ENCODE measurements around the gene BPIFB2. TPM values are rescaled to one million over a fixed set of nuclear protein-coding genes. Genes with fewer than 3 reads are reported as not detected.

Gene BPIFB2
- total RNA-seq, 1 donor from 2014 or later = not detected

- Mint-ChIP-seq H3K9me3 (ENCODE audit: unreplicated experiment) (no peaks in the 10 kb centered on the region), H3K36me3 (ENCODE audit: low read depth, unreplicated experiment) (no peaks in the 10 kb centered on the region), H3K4me3 (ENCODE audit: unreplicated experiment) (no peak overlapping the region), H3K27ac (ENCODE audit: unreplicated experiment) (no peak overlapping the region), H3K4me1 (ENCODE audit: unreplicated experiment) (no peaks in the 10 kb centered on the region), H3K27me3 (ENCODE audit: unreplicated experiment) (peaks cover 5% of the 10 kb centered on the region)
- DNase-seq (ENCODE audit: low spot score) = no peak
- TF ChIP-seq, protein P1, sequence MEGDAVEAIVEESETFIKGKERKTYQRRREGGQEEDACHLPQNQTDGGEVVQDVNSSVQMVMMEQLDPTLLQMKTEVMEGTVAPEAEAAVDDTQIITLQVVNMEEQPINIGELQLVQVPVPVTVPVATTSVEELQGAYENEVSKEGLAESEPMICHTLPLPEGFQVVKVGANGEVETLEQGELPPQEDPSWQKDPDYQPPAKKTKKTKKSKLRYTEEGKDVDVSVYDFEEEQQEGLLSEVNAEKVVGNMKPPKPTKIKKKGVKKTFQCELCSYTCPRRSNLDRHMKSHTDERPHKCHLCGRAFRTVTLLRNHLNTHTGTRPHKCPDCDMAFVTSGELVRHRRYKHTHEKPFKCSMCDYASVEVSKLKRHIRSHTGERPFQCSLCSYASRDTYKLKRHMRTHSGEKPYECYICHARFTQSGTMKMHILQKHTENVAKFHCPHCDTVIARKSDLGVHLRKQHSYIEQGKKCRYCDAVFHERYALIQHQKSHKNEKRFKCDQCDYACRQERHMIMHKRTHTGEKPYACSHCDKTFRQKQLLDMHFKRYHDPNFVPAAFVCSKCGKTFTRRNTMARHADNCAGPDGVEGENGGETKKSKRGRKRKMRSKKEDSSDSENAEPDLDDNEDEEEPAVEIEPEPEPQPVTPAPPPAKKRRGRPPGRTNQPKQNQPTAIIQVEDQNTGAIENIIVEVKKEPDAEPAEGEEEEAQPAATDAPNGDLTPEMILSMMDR (IDR thresholded peaks at IDR 0.05; ENCODE audit: unreplicated experiment) = no peak
Measured at GRCh38 chr20:33014336-33015113, 7.0 kb downstream of the BPIFB2 start.

DNA sequence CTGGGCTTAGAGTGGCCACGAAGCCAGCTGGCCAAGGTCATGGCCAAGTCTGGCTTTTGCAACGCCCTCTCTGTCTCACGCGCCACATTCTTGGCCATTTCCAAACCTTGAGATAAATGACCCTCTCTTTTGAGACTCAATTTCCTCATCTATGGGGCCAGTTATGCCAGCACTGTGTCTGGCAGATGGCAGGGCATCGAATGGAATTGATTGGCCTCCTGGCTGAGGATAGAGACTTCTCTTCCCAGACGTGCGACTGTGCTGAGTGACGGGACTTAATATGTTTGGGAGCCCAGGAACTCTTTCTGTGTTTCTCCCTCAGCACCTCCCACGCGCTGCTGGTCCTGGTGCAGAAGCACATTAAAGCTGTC, 7.6 kb downstream of the BPIFB2 start:
- Mint-ChIP-seq H3K27ac (ENCODE audit: unreplicated experiment) (no peak overlapping the region), H3K27me3 (ENCODE audit: unreplicated experiment) (peaks cover 5% of the 10 kb centered on the region), H3K4me3 (ENCODE audit: unreplicated experiment) (no peak overlapping the region), H3K36me3 (ENCODE audit: low read depth, unreplicated experiment) (no peaks in the 10 kb centered on the region), H3K4me1 (ENCODE audit: unreplicated experiment) (no peaks in the 10 kb centered on the region), H3K9me3 (ENCODE audit: unreplicated experiment) (no peaks in the 10 kb centered on the region)
- DNase-seq (ENCODE audit: low spot score) = no peak
- TF ChIP-seq, protein P1 (IDR thresholded peaks at IDR 0.05; ENCODE audit: unreplicated experiment) = no peak

DNA sequence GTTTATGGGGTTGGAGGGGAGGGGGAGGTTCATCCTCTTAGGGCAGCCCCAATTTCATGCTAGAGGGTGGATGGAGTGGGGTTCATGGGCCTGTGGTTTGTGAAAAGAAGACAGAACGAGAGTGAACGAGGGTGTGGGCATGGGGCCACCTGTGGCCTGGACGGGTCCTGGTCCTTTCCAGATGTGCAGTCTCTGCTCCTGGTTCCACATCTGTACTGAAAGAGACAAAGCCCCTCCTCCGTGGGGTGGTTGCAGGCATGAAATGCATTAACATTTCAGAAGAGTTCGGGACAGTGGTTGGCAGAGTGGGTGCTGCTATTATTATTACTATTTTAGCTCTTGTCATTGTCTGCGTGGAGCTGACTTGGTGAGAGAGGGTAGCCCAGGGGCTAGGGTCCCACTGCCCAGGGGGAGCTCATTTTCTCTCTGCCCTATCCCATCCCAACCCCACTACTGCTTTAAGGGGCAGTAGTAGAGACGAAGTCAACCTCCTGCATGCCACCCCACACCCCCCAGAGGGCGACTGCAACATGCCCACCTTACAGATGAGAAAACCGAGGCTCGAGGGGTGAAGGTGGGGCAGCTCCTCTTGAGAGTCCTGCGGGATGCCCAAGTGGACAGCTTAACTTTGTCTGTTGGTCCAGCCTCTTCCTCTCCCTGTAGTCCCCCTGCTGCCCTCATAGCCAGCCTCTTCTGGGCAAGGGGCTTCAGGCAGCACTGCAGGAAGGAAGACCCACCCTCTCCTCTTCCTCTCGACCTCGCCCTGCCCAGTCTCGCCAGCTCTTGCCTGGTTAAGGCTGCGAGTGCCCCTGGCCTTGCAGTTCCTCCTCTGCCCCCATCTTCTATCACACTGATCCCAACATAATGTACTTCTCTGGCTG, 8.4 kb downstream of the BPIFB2 start:
- no peak for DNase-seq (ENCODE audit: low spot score)
- Mint-ChIP-seq H3K9me3 (ENCODE audit: unreplicated experiment) (no peaks in the 10 kb centered on the region), H3K36me3 (ENCODE audit: low read depth, unreplicated experiment) (no peaks in the 10 kb centered on the region), H3K27ac (ENCODE audit: unreplicated experiment) (no peak overlapping the region), H3K27me3 (ENCODE audit: unreplicated experiment) (peaks cover 5% of the 10 kb centered on the region), H3K4me3 (ENCODE audit: unreplicated experiment) (no peak overlapping the region), H3K4me1 (ENCODE audit: unreplicated experiment) (no peaks in the 10 kb centered on the region)
- TF ChIP-seq, protein P1 (IDR thresholded peaks at IDR 0.05; ENCODE audit: unreplicated experiment) = no peak

- no peaks in the 10 kb centered on the region for H3K9me3 Mint-ChIP-seq (ENCODE audit: unreplicated experiment)
- H3K4me1 Mint-ChIP-seq (ENCODE audit: unreplicated experiment) = no peaks in the 10 kb centered on the region
- H3K27me3 Mint-ChIP-seq (ENCODE audit: unreplicated experiment) = peaks cover 5% of the 10 kb centered on the region
- H3K4me3 Mint-ChIP-seq (ENCODE audit: unreplicated experiment) = no peak overlapping the region
- no peaks in the 10 kb centered on the region for H3K36me3 Mint-ChIP-seq (ENCODE audit: low read depth, unreplicated experiment)
- no peak overlapping the region for H3K27ac Mint-ChIP-seq (ENCODE audit: unreplicated experiment)
- TF ChIP-seq, protein P1 (IDR thresholded peaks at IDR 0.05; ENCODE audit: unreplicated experiment) = no peak
- DNase-seq (ENCODE audit: low spot score) = no peak
Measured at GRCh38 chr20:33016581-33017109, 9.1 kb downstream of the BPIFB2 start.

Data from endothelial cell (in vitro differentiated cells).